Embryonic facial prominence (tissue), 1 donor: Measurements from ENCODE around the gene TNP1.

Experiments
- DNase-seq: peaks from one replicate; pipeline ENCODE4 v3.0.0-alpha.2; 2016; ENCODE audit errors: extremely low spot score

The TNP1 gene

GRCh38 chr2:216875862-216876261, 16.0 kb upstream of the TNP1 start:
- no peak for DNase-seq

- no peak for DNase-seq
These were observed 13.7 kb upstream of the TNP1 start for GRCh38 chr2:216873573-216873972.

- no peak for DNase-seq
These were observed 12.8 kb upstream of the TNP1 start for GRCh38 chr2:216872624-216873023.

GRCh38 chr2:216872040-216872439, 12.2 kb upstream of the TNP1 start:
- no peak for DNase-seq

GRCh38 chr2:216871333-216871934, 11.6 kb upstream of the TNP1 start:
- DNase-seq = no peak

GRCh38 chr2:216870508-216871332, 10.9 kb upstream of the TNP1 start:
- no peak for DNase-seq

GRCh38 chr2:216866515-216867095, 6.7 kb upstream of the TNP1 start:
- DNase-seq = no peak

- no peak for DNase-seq
These were observed 5.8 kb upstream of the TNP1 start for GRCh38 chr2:216865658-216866057.

- no peak for DNase-seq
These were observed 4.1 kb upstream of the TNP1 start for GRCh38 chr2:216863946-216864345.

- no peak for DNase-seq
These were observed 2.9 kb upstream of the TNP1 start for GRCh38 chr2:216862628-216863398.

GRCh38 chr2:216860426-216861137, 718 bp upstream of the TNP1 start:
- DNase-seq = no peak

GRCh38 chr2:216858312-216858711, 1.6 kb downstream of the TNP1 start:
- no peak for DNase-seq

- no peak for DNase-seq
These were observed 2.7 kb downstream of the TNP1 start for GRCh38 chr2:216857131-216857550.

- no peak for DNase-seq
These were observed 3.3 kb downstream of the TNP1 start for GRCh38 chr2:216856406-216857065.

- DNase-seq = no peak
These were observed 4.3 kb downstream of the TNP1 start for GRCh38 chr2:216855605-216856004.

- DNase-seq = no peak
These were observed 4.8 kb downstream of the TNP1 start for GRCh38 chr2:216855079-216855478.

- DNase-seq = no peak
These were observed 8.3 kb downstream of the TNP1 start for GRCh38 chr2:216851486-216852090.

- DNase-seq = no peak
These were observed 9.1 kb downstream of the TNP1 start for GRCh38 chr2:216850665-216851322.

- DNase-seq = no peak
These were observed 9.9 kb downstream of the TNP1 start for GRCh38 chr2:216849987-216850386.

- no peak for DNase-seq
These were observed 14.4 kb downstream of the TNP1 start for GRCh38 chr2:216845426-216845825.
